ENCODE data around the gene LANCL1.
A peak's percentile ranks its signal among the peaks of the same experiment; 100 is the strongest.

Gene LANCL1, protein sequence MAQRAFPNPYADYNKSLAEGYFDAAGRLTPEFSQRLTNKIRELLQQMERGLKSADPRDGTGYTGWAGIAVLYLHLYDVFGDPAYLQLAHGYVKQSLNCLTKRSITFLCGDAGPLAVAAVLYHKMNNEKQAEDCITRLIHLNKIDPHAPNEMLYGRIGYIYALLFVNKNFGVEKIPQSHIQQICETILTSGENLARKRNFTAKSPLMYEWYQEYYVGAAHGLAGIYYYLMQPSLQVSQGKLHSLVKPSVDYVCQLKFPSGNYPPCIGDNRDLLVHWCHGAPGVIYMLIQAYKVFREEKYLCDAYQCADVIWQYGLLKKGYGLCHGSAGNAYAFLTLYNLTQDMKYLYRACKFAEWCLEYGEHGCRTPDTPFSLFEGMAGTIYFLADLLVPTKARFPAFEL

GRCh38 chr2:210476194-210477128 lies at the start of gene LANCL1:
TSS of gene LANCL1 (minus strand) at chr2:210476759. CDS start at chr2:210476396, 363 bp downstream.
- peak; percentile 74 for DNase-seq

DNA sequence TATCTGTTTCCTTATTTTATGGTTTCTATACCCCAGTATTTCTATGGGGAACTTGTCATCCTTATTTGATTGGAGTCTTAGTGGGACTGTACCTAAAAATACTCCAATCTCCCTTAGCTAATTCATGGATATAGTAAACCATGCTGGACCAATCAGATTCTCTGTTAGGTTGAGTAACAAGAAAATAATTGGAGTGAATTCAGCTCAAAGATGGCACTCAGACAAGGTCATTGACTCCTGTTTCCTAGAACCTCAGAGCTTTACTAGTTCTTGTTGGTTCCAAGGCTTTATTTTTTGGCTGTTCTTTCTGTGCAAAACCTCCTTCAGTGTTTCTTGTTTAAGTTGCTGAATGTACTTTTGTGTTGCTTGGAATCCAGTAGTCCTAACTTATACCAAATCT lies 48.0 kb upstream of the LANCL1 start:
- DNase-seq, result no peak

DNA sequence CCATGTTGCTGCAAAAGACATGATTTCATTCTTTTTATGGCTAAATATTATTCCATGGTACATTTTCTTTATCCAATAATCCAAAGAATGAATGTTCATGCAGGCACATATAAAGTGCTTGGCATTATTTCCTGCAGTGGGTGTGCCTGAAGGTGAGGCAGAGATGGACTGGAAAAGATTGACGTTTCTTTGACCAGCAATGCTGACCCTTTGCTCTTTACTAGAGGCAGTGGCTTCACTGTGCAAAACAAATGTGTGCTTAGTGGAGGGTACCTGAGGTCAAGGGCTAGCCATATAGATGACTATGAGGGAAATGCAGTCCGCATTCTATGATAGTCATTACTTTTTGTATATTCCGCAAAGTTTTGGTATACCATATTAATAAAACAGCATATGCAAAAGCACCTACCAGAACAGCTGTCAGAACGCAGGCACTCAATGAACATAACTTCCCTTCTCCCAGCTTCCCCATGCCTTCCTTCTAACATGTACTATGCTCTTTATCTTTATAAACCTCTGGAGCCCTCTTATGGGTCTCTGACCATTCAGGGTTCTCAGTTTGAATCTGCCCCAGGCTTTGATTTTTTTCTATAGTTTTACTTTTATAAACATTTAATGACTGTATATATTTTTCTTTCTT lies 47.2 kb upstream of the LANCL1 start:
- DNase-seq, result no peak

- DNase-seq, result no peak
Observed at GRCh38 chr2:210522399-210522798, 45.8 kb upstream of the LANCL1 start.

GRCh38 chr2:210519594-210519993 lies 43.0 kb upstream of the LANCL1 start:
- DNase-seq, result no peak

- no peak for DNase-seq
Observed at GRCh38 chr2:210517264-210517663, 40.7 kb upstream of the LANCL1 start.

- DNase-seq, result no peak
Observed at GRCh38 chr2:210515911-210516310, 39.4 kb upstream of the LANCL1 start.

DNA sequence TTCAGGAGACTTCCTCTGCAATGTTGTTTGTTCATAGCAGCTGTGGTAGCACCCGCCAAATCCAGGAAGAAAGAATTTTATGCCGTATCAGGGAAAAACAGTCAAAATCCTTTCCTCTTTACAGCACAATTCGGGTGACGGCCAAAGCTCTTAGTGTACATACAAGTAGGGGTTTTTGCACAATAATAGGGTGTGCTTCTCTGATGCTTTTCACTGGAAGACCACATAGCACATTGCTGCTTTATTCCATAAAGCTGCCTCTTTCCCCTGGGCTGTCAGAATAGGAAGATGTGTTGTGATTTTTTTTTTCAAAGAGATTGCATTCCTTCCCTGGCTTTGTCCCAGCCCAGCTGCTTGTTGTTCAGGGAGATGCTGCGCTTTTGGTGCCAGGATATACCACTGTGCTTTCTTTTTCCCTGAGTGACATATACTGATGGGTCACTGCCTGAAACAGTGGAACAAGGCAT lies 27.2 kb upstream of the LANCL1 start:
- no peak for DNase-seq

DNA sequence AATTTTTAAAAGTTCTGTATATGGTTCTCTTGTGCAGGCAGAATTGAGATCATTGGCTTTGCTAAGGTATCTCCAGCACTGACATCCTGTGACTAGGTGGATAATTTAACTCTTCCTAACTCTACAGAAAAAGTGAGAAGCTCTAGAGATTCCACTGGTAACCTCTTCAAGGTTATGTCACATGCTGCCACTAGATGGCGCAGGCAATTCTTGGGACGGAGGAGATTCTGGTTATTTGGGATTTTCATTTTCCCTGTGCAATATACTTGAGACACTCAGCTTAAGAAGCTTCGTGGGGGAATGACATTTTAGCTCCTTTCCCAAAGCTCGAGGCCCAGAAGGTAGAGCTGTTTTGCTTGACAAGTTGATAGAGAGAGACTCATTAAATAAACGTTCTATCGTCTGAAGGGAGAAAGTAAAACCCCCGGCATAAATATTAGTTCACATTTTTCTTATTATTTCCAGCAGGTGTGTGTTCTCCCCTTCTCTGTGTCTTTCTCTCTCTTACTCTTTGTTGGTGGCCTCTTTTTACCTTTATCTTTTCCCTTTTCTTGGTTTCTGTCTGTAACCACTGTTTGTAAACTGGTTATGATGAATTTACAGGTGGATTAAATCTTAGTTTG lies 26.6 kb upstream of the LANCL1 start:
- DNase-seq, result no peak

DNA sequence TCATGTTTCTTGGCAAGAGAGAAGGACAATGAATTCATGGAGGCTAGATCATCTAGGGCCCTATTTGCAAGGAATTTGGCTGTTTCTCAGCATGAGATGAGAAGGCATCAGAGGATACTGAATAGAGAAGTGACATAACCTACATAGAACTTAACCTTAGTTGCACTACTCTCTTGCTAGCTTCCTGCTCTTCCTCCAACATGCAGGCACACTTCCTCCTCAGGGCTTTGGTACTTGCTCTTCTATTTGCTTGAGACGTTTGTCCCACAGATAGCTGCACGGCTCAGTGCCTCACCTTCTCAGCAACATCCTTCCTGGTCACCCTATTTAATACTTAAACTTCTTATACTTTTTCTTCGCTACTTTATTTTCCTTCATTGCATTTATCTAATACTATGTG lies 20.0 kb upstream of the LANCL1 start:
- DNase-seq, result no peak

GRCh38 chr2:210493528-210493927 lies 17.0 kb upstream of the LANCL1 start:
- DNase-seq, result no peak

DNA sequence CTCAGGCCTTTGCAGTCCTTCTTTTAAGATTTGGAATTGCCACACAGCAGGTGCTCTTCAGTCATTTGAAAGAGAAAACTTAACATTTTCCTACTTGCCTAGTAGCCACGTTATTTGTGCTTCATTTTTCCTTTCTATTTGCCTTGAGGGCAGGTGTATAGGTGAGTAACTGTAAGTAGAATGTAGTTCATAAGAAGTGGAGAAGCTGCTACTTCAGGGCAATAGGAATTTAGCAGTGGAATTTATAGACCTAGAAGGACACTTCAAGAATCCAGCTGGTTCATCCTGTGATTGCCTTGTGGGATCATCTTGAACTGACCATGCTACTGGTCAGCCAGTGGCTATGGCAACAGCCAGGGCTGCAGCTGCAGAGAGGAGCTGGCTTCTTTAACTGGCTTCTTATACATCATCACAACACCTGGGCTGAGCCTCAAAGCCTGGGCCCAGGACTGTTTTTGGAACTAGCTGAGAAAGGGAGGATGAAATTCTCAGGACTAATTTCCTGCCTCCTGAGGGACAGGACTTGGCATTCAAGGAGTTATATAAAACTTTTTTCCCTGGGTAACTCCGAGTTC lies 5.1 kb upstream of the LANCL1 start:
- no peak for DNase-seq

GRCh38 chr2:210480764-210481163 lies 4.2 kb upstream of the LANCL1 start:
- DNase-seq, result no peak

DNA sequence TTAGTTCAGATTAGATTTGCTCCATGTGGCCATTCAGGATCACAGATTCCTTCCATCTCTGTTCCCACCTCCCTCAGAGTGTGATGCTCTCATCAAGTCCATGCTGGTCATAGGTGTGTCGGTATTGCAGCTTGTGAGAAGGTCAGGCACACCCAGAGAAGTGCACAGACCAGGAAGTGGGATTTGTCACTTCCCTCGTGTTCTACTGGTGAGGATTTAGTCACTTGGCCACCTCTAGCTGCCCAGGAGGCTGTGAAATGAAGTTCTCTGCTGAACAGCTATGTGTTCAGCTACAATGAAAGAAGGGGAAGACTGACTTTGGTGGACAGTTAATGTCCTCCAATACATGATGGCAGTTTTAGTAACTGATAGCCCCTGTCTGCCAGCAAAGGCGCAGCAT lies 3.5 kb upstream of the LANCL1 start:
- no peak for DNase-seq

DNA sequence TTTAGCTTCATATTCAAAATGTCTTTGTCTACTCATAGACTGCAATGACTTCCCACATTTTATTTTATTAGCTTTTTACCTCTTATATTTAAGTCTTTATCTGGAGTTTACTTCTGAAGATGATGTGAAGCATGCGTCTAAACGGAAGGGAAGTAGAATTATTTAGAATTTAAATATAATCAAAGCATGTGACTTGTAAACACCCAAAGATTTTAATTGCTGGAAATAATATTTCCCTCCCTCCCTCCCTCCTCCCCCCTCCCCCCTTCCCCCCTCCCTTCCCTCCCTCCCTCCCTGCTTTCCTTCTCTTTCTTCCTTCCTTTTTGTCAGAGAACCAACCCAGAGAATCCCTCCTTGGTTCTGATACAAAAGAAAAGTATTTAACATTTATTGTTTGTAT lies 2.1 kb upstream of the LANCL1 start:
- DNase-seq, result no peak

DNA sequence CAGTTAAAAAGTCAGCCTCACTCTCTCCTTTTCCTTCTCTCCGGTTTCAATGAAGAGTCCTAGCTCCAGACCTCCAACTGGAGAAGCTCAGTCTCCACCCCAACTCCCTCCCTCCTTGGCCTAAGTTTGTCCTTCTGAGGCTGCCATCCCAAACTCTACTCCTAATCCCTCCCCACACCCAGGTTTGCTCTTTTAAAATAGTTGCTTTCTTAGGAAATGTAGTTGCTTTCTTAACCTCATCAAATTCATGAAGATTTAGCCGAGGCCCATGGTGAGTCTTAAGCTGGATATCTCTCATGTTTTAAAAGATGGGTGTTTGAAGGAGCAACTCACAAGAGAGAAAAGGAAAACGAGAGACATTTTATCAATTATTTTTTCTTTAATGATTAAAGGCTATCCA lies 937 bp upstream of the LANCL1 start:
- no peak for DNase-seq

DNA sequence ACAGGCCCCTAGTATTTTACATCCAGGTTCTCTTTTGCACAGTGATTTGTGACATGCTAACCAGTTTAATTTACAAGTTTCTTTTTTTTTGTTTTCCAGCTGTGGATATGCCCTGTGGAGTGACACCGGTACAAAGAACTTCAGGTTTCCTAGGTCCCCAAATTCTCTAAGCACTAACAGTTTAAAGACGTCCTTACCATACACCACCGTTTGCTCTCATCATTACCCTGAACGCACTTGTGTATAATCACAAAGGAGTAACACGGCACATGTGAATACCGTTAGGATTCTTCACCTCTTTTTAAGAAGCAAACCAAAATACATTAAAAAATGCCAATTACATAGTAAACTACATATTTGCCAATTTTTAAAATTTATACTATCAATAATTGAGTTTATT lies 853 bp downstream of the LANCL1 start:
- no peak for DNase-seq

GRCh38 chr2:210474776-210475175 lies 1.8 kb downstream of the LANCL1 start:
- DNase-seq, result no peak

DNA sequence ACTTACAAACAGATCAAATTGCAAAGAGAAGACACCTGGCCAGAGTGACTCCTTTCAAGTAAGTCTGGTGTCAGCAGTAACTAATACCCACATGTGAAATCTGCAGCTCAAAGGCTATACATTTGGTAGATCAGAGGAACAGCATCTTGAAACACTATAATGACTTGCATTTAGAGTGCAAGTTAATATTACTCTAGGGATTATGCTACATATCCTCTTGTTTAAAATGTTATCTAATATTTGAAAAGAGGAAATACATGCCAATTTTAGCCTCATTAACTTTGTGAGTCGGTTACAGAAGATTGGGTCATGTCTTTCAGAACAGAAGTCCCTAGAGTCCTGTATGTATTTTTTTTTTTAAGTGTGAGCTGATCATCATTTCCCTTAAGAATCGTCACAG lies 15.2 kb downstream of the LANCL1 start:
- DNase-seq, result no peak

GRCh38 chr2:210460322-210461227 lies 16.0 kb downstream of the LANCL1 start:
- DNase-seq, result no peak

GRCh38 chr2:210459880-210460279 lies 16.7 kb downstream of the LANCL1 start:
- no peak for DNase-seq
